ENCODE measurements around the gene DIS3L2.

Gene DIS3L2

DNA sequence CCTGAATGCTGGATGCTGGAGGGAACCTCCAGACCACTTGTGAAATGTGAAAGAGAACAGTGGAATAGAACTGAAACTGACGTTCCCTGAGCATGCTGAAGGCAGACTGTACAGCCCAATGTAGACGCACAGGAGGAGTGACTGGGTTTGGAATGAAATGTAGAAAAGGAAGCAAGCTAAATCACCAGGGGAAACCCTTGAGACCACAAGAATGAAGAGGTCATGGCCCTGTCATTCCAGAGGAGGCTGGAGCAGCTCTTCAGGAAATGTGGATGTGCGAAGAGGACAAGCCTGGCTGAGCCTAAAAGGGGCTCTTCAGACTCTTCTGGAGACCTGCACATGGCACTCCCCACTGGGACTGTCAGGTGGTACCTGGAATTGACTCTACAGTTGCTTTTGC is 298.6 kb downstream of the DIS3L2 start:
- DNase-seq (ENCODE audit: low read depth in 2 of 3, low spot score in 1 of 3) = no peak

DNA sequence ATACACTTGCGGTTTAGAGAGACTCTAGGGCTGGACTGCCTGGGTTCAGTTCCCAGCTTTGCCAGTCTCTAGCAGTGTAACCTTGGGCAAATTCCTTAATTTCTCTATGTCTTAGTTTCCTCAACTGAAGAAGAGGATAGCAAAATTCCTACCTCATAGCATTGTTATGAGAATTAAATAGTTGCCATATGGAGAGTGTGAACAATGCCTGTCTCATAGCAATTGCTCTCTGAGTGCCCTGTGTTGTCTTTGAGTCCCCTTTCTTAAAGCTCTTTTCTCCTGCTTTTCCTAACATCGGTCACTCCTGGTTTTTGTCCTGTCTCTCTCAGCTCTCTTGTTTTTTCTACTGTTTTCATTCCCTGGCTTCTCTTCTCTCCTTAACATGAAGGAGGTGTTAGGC is 300.3 kb downstream of the DIS3L2 start:
- DNase-seq (ENCODE audit: low read depth in 2 of 3, low spot score in 1 of 3) = no peak

DNA sequence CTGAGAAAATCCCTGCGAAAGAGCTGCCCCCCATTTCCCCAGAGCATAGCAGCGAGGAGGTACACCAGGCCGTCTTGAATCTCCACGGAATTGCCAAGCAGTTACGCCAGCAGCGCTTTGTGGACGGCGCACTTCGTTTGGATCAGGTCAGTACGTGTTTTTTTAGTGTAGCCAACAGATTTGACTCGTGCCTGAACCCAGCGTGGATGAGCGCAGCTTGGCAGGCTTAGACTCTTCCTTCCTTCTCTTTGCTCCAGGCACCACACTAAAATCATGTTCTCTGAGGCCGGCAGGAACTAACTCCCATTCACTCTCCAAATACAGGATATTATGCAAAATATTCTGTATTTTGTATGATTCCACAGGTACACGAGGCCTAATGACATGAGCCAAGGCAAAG is 301.8 kb downstream of the DIS3L2 start:
- no peak for DNase-seq (ENCODE audit: low read depth in 2 of 3, low spot score in 1 of 3)

DNA sequence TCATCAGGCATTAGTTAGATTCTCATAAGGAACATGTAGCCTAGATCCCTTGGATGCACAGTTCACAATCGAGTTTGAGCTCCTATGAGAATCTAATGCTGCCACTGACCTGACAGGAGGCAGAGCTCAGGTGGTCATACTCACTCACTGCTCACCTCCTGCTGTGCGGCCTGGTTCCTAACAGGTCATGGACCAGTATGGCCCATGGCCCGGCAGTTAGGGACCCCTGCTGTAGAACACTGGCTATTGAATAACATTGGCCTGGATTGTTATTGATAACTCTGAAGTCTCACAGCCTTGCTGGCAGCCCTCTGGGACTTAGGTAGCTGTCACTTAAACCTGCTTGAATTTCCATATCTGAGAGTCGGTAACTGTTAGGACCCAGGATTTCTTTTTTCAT is 302.6 kb downstream of the DIS3L2 start:
- DNase-seq (ENCODE audit: low read depth in 2 of 3, low spot score in 1 of 3) = no peak

DNA sequence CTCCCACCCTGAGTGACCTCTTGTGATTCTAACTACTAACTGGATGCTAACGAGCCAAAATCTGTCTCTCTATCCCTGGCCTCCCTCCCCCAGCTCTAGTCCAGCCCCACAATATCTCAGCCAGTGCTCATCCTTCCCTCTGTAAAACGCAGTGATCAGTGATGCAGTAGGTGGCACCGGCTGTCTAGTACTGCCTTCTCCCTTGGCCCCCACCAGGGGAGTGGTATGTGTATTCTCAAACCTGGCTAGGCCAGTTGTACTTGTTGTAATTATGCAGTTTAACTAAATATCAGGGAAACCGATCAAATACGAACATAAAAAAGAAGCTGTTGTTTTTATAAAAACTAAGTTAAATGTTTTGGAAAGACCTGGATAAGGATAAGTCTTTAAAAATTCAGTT is 303.8 kb downstream of the DIS3L2 start:
- no peak for DNase-seq (ENCODE audit: low read depth in 2 of 3, low spot score in 1 of 3)

DNA sequence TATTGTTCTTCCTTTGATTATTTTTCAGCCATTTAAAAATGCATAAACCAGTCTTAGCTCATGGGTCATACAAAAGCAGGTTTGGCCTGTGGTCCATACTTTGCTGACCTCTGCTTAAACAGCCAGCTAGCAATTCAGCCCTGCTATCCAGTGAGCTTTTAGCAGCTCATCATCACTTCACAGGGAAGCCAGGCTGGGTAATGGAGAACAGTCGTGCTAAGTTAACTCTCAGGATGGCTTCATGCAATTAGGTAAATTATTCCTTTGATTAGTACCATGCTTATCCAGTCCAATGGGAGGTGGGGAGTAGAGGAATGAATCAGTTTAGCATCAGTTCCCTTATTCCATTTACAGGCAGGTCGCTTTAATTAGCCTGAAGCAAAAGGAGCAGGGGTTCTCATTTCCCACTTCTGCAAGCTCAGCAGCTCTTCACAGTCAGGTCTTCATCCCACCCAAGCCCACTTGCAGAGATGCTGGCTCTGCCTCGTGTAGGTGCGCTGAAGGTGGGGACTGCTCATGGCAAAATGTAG is 307.2 kb downstream of the DIS3L2 start:
- DNase-seq (ENCODE audit: low read depth in 2 of 3, low spot score in 1 of 3) = no peak

DNA sequence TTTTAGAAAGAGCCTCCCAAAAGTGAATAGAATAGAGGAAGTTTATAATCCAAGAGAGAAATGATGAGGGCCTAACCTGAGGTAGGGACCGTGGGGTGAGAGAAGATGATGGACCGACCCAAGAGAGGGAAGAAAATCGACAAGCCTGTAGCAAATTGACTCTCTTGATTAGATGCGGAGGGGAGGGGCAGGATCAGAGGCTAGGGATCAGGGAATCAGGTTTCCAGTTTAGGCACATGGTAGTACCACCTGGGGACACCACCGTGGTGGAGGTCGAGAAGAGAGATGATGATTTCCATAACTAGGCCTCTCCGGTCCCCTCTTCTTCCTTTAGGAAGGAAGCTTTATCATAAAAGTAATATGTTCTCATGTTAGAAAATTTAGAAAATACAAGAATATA is 308.4 kb downstream of the DIS3L2 start:
- DNase-seq (ENCODE audit: low read depth in 2 of 3, low spot score in 1 of 3) = no peak

DNA sequence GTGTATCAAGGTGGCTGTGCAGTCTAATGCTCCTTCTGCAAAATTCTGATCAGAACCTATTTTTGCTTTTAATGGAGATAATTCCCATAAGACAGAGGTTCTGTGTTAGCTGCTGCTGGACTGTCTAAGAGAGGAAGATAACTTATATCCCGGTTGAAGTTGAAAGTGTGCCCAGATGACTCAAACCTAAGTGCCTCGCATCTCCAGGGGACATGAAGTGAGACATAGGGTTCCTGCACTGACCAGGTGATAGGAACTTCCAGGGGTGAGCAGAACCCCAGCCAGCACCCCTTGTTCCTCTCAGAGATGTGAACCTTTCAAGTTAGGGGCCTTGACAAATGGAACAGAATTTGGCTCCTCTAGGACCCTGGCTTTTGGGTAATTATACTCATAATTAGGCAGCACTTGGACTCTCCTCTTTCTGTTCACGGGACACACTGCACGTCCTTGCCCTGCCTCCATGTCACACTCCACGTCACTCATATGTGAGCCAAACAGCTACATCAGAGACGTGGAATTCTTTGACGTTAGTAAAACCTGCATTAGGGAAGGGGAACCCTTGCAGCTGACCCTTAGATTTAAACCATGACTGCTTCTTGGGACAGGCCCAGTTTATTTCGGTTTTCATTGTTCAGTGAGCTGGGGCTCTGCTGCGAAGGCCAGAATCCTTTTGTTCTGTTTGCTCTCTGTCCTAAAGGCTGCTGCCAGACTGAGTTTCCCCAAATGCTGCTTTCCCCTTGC is 312.6 kb downstream of the DIS3L2 start:
- DNase-seq (ENCODE audit: low read depth in 2 of 3, low spot score in 1 of 3) = no peak

DNA sequence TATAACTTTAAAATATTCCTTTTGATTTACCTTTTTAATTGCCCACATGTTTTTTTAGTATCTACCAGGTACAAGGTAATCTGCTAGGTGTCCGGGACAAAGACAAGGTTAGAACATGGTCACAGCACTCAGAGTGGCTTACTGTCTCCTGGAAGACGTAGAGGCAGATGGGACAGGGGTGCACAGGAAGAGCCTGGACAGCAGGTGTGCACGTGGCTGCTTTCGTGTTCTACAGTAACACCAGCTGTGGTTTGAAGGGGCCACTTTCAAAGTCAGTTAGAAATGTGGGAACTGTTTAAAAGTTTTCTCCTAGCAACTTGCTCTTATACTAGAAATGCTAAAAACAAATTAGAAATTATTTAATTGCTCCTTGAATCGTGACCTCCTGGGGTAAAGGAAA is 314.2 kb downstream of the DIS3L2 start:
- no peak for DNase-seq (ENCODE audit: low read depth in 2 of 3, low spot score in 1 of 3)

DNA sequence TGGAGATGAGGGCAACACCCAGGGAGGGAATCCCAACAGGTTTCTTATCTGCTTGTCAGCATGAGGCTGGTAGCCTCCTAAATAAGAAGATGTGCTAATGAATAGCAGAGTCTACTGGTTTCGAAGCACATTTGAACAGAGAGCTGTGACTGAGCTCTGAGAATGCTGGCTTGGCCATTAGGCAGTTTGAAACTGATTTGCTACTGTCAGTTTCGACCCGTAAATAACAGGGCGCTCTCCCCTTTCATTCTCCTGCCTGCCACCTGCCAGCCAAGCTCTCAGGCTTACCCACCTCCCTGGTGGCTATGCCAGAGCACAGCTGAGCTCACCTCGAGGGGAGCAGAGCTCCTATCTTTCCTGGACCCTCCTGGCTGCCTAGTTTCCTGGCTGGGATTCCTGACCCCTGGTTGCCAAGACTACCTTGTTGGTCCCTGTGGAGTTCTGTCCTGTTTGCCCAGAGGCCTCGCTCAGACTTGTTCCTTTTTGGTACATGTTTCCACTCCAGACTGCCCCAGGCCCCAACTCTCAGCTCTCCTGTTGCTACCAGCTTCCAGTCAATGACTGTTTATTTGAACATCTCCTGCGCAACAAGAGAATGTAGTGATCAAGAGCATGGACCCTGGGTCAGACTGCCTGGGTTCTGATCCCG is 314.7 kb downstream of the DIS3L2 start:
- no peak for DNase-seq (ENCODE audit: low read depth in 2 of 3, low spot score in 1 of 3)

DNA sequence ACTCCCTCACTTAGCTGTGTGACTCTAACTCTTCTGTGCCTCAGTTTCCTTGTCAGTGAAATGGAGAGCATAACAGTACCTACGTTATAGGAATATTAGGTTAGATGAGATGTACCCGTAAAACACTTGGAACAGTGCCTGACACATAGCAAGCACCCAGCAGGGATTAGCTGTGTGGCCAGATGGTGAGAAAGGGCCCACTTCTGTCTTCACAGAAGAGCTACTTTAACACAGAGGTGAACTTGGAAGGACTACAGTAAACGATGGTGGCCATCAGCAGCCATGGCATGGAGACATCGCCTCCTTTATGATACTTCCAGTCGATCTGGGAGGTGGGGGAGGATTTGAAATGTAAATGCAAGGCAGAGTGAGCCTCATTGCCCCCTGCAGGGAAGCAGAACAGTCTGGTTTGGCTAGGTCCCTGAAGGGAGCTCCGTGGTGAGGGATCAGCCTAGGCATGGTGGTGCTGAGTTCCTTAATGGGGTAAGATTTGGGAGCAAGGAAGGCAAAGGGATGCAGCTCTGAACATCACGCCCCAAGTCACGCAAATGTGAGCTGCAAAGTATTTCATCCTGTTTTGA is 315.3 kb downstream of the DIS3L2 start:
- no peak for DNase-seq (ENCODE audit: low read depth in 2 of 3, low spot score in 1 of 3)

DNA sequence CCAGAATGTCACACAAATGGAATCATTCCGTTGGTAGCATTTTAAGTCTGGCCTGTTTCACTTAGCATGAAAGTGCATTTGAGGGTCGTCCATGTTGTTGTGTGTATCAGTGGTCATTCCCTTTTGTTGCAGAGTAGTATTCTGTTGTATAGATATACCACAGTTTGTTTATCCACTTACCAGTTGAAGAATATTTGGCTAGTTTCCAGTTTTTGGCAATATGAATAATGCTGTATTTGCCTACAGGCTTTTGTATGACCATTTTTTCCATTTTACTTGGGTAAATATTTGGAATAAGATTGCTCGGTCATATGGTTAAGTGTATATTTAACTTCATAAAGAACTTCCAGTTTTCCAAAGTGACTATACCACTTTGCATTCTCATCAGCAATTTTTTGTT is 317.0 kb downstream of the DIS3L2 start:
- DNase-seq (ENCODE audit: low read depth in 2 of 3, low spot score in 1 of 3) = no peak

DNA sequence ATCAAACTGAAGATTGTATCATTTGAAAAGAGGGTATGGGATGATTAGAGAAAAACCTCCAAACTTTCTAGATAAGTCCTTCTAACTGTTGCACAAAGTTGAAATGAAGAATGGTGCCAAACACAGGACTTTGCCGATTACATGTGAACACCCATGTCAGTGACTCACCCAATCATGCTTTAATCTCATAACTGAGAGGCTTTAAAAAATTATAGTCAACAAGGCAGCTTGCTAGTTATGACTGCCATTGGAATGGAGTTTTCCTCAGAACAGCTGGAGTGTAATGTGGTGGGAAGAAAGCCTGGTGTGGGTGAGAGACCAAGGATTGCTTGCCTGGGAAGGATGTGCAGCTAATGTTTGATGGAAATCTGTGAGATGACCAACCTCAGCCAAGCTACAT is 318.8 kb downstream of the DIS3L2 start:
- no peak for DNase-seq (ENCODE audit: low read depth in 2 of 3, low spot score in 1 of 3)

DNA sequence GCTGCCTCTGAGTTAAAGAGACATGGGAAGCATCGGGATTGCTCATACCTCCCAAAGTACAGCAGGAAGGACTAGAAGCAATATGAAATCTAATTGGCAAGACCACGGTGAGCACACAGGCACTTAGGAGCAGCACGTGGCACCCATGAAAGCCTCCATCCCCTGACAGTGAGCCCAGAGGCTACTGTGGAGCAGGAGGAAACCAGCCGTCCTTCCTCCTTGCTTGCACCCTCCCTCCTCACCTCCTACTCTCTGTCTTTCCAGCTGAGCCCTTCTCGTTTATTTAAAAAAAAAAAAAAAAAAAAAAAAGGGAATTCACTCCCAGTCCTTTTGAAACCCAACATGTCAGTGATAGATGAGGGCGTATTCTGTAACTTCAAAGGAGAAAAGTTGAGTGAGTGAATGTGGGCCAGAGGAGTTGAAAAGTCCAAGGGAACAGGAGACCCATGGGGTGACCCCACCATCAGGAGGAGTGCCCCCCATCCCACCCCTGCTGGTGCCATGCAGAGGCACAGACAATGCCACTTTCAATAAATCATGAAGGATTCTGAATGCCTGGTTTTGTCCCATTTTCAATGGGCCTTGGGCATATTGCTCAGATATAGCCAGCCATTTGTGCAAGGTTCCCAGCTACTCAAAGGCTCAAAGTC is 320.5 kb downstream of the DIS3L2 start:
- no peak for DNase-seq (ENCODE audit: low read depth in 2 of 3, low spot score in 1 of 3)

DNA sequence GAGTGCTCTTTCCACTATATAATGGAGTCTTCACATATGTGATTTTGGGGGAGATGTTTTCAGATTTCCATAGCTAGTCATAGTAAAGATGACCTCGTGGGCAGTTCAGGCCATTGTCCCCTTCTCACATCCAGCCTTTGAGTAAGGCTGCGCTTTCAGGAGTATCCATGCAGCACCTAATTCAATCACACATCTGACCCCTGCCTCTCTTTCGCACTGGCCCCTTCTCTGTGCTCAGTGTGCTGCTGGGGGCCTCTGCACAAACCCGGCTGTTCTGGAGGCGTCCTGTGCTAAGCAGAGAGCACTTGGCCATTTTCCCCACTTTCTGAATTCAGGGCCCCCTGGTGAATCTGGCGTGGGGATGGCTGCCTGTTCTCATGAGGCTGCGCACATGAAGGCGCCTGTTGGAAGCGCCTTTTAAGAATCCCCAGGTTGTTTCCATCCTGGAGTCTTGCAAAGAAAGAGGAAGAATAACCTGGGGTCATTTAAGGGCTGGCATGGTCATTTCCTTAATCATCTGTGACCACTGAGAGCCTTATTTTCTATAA is 321.1 kb downstream of the DIS3L2 start:
- no peak for DNase-seq (ENCODE audit: low read depth in 2 of 3, low spot score in 1 of 3)

DNA sequence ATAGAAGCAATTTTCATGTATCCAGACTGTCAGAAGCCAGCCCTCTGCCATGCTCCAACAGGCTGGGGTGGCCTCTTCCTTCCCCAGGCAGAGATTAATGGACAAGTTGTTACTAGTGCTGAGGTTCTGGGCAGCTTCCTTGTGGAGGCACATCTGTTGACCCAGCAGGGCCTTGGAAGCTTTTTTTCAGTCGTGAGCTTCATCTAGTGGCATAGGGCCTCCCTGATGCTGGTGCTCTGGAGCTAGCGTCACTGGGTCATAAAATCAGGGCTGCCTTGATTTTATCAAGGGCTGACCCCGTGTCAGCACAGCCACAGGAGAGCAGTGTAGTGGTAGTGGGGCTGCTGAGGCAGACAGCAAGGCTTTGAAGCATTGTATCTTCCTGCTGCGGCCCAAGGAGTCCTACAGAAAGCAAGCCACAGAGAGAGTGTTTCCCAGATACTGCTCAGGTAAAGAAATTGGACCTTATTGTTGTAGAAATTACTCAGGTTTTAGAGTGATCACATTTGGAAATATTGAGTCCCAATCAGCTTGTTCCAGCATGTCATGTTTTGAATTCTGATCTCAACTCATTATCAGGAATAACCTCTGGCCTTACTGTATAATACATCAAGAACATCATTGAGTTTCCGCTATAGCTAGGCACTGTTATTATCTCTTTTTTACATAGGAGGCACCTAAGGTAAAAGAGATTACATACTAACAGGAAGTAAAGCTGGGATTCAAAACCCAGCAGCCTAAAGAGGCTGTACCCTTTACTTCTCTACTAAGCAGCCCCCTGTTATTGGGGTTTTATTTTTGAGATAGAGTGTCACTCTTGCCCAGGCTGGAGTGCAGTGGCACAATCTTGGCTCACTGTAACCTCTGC is 324.7 kb downstream of the DIS3L2 start:
- no peak for DNase-seq (ENCODE audit: low read depth in 2 of 3, low spot score in 1 of 3)

DNA sequence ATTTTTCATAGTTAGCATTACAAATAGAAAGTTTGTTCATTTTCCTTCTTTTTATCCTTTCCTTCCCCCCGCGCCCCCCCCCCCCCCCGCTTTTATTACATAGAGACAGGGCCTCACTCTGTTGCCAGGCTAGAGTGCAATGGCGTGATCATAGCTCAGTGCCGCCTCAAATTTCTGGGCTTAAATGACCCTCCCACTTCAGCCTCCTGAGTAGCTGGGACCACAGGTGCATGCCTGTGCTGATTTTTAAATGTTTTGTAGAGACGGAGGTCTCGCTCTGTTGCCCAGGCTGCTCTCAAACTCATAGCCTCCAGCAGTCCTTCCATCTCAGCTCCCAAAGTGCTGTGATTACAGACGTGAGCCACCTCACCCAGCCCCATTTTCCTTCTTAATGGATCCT is 325.8 kb downstream of the DIS3L2 start:
- no peak for DNase-seq (ENCODE audit: low read depth in 2 of 3, low spot score in 1 of 3)

DNA sequence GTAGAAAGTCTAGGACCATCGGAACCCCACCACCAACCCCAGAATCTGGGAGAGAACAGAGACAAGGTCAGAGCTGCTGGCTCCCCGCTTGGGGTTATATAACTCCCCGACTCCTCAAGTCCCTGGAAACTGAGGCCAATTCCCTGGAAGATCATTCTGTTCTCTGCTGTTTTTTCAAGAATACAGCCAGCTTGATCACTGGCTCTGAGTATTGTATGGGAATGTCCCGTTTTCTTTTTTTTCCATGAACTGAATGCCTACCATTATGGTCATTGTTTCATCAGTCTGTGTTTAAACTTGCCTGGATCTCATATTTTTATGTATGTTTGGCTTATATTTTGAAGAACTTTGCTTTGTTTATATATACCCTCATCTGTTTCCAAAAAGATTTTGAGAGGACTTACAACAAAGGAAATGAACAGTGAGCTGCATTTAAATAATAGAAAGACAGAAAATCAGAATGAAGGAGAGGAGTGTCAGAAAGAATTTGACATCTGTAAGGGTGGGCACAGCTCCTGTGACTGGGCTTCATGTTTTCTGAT is 327.0 kb downstream of the DIS3L2 start:
- DNase-seq (ENCODE audit: low read depth in 2 of 3, low spot score in 1 of 3) = no peak

DNA sequence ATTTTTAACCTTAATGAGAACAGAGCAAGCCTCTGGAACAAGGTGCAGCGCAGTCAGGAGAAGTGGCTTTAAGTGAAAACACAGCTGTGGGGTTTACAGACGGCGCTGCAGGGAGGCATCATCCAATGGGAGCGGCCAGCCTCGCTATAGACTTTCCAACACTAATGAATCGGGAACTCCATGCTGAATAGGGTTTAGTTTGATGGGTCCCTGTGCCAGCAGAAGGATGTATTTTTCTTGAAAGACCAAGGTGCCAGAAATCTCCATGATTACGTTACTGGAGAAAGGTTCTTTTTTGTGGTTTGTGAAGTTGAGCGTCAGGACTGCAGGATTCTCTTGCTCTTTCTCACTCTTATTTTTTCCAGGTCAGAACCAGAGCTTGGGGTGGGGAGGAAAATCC is 329.2 kb downstream of the DIS3L2 start:
- no peak for DNase-seq (ENCODE audit: low read depth in 2 of 3, low spot score in 1 of 3)

DNA sequence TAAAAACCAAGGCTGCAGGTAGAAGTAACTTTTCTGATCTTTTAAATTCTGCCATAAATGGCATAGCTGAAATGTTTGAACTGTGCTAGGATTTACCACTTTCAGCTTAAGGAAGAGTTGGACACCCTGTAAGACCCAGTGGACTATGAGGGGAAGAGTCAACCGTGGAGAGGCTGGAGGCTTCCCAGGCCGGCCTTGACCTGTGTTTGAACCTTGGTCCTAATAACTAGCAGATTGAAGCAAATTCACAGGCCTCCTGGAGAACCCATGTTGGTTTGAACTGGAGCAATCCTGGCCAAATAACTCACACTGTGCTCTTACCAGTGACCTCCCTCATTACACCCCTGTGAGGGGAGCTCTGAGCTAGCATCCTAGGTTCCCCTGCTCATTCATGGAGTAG is 329.8 kb downstream of the DIS3L2 start:
- no peak for DNase-seq (ENCODE audit: low read depth in 2 of 3, low spot score in 1 of 3)

Data from stimulated activated CD4-positive, alpha-beta T cell treated with anti-CD3 and anti-CD28 coated beads, Interleukin-12 subunit alpha, Interleukin-12 subunit beta, amount 100 ng/mL, for 48 hours (primary cell).